HepG2 (cell line): ENCODE data around the gene PSORS1C2. TPM values are rescaled to one million over a fixed set of nuclear protein-coding genes. Genes with fewer than 3 reads are reported as not detected.

Experiments used
- CAMTA2 ChIP-seq: sonication (generic); formaldehyde crosslinking; IDR thresholded peaks from 2 replicates; pipeline ENCODE4 v1.4.0; 2020; ENCODE audit warnings: mild to moderate bottlenecking, missing genetic modification reagents, borderline replicate concordance
- CBX2 ChIP-seq, 2 experiments: fragments of 200-600 bp in 1 of 2; sonication (generic); formaldehyde crosslinking in 1 of 2; IDR thresholded peaks; 2 replicates each; pipeline versions ENCODE4 v1.7.0 to v1.8.1; 2018 to 2022; ENCODE audit warnings: low read depth in 2 of 2, low read length in 1 of 2, mild to moderate bottlenecking in 1 of 2, missing genetic modification reagents in 1 of 2
- CCAR2 ChIP-seq: fragments of 200-400 bp; formaldehyde crosslinking; optimal IDR thresholded peaks from 2 replicates; pipeline ENCODE3; 2018; ENCODE audit warnings: low read depth, mild to moderate bottlenecking, low read length, moderate library complexity
- CCDC6 ChIP-seq: sonication (generic); formaldehyde crosslinking; IDR thresholded peaks from 2 replicates; pipeline ENCODE4 v1.8.1; 2022; ENCODE audit warnings: mild to moderate bottlenecking, missing genetic modification reagents, moderate library complexity
- FOXP1 ChIP-seq, 2 experiments: fragments of 450-650 bp in 1 of 2; IDR thresholded peaks; 2 replicates each; pipeline ENCODE4 v1.6.1; 2017 to 2018; ENCODE audit warnings: antibody characterized with exemption in 1 of 2
- HOXA5 ChIP-seq: sonication (generic); formaldehyde crosslinking; IDR thresholded peaks from 2 replicates; pipeline ENCODE4 v1.4.0; 2020; ENCODE audit warnings: missing genetic modification reagents
- KMT2B ChIP-seq: IDR thresholded peaks from 2 replicates; pipeline ENCODE4 v1.6.1; 2016; ENCODE audit warnings: missing genetic modification reagents, missing compliant biosample characterization
- MAX ChIP-seq: IDR thresholded peaks from 2 replicates; pipeline ENCODE4 v1.6.1; 2012; ENCODE audit warnings: inconsistent platforms
- MLLT10 ChIP-seq: sonication (generic); formaldehyde crosslinking; IDR thresholded peaks from 2 replicates; pipeline ENCODE4 v1.4.0; 2020; ENCODE audit warnings: missing genetic modification reagents
- NFKBIZ ChIP-seq: IDR thresholded peaks from 2 replicates; pipeline ENCODE4 v1.6.1; 2018; ENCODE audit warnings: missing genetic modification reagents, missing compliant biosample characterization
- RARA ChIP-seq: IDR thresholded peaks from 2 replicates; pipeline ENCODE4 v1.6.1; 2016; ENCODE audit warnings: missing genetic modification reagents, missing compliant biosample characterization
- SETDB1 ChIP-seq: sonication (generic); formaldehyde crosslinking; IDR thresholded peaks from 2 replicates; pipeline ENCODE4 v1.5.1; 2020; ENCODE audit warnings: missing genetic modification reagents, mild to moderate bottlenecking, borderline replicate concordance
- TCF7L2 ChIP-seq: IDR thresholded peaks from 2 replicates; pipeline ENCODE4 v1.6.1; 2011; ENCODE audit warnings: mild to moderate bottlenecking, low read depth, low read length, moderate library complexity
- ZNF3 ChIP-seq: IDR thresholded peaks from 2 replicates; pipeline ENCODE4 v1.7.0; 2017; ENCODE audit warnings: inconsistent platforms
- ZNF33B ChIP-seq: sonication (generic); formaldehyde crosslinking; IDR thresholded peaks from 2 replicates; pipeline ENCODE4 v1.5.1; 2020; ENCODE audit warnings: mild to moderate bottlenecking, missing genetic modification reagents
- ZNF496 ChIP-seq: sonication (generic); formaldehyde crosslinking; IDR thresholded peaks from 2 replicates; pipeline ENCODE4 v1.8.1; 2023; ENCODE audit warnings: mild to moderate bottlenecking, moderate library complexity, missing genetic modification reagents; ENCODE audit not compliant: insufficient replicate concordance
- ZNF530 ChIP-seq: sonication (generic); formaldehyde crosslinking; IDR thresholded peaks from 2 replicates; pipeline ENCODE4 v1.5.0; 2020; ENCODE audit warnings: low read depth, mild to moderate bottlenecking, missing genetic modification reagents
- ZNF672 ChIP-seq: sonication (generic); formaldehyde crosslinking; IDR thresholded peaks from 2 replicates; pipeline ENCODE4 v1.8.1; 2022; ENCODE audit warnings: missing genetic modification reagents
- ZNF761 ChIP-seq: sonication (generic); formaldehyde crosslinking; conservative IDR thresholded peaks from 2 replicates; pipeline ENCODE4 v1.4.0; 2020; ENCODE audit warnings: mild to moderate bottlenecking, missing genetic modification reagents
- ZNF83 ChIP-seq: sonication (generic); formaldehyde crosslinking; IDR thresholded peaks from 2 replicates; pipeline ENCODE4 v1.4.0; 2020; ENCODE audit warnings: missing genetic modification reagents, mild to moderate bottlenecking, borderline replicate concordance
- ZSCAN29 ChIP-seq: sonication (generic); formaldehyde crosslinking; conservative IDR thresholded peaks from 2 replicates; pipeline ENCODE4 v1.4.0; 2020; ENCODE audit warnings: mild to moderate bottlenecking, missing genetic modification reagents
- ZXDC ChIP-seq: sonication (generic); formaldehyde crosslinking; IDR thresholded peaks from 2 replicates; pipeline ENCODE4 v1.5.0; 2020; ENCODE audit warnings: mild to moderate bottlenecking, missing genetic modification reagents
- polyA plus RNA-seq, 8 experiments: library from polyadenylated mRNA; depleted of rRNA in 3 of 8; stranded (reverse) in 7 of 8; unstranded in 1 of 8; fragments of >200 nt; fragmentation: Illumina TruSeq in 4 of 8; extraction: Trizol in 4 of 8; gene quantifications; 2 replicates each; pipeline versions ENCODE4 v1.2.1 to v1.2.3, GENCODE V29; 2011 to 2016; ENCODE audit warnings: low read depth in 4 of 8, missing spikeins in 1 of 8, mixed read lengths in 1 of 8; ENCODE audit not compliant: insufficient read depth in 1 of 8
- total RNA-seq, 5 experiments: library from RNA; depleted of rRNA; stranded (reverse); fragments of >200 nt; fragmentation: Illumina TruSeq; extraction: Trizol; gene quantifications; 2 replicates each; pipeline ENCODE4 v1.2.3, GENCODE V29; 2016; ENCODE audit warnings: low read depth in 1 of 5
- TF ChIP-seq, protein P1 (sequence below): IDR thresholded peaks from 2 replicates; pipeline ENCODE4 v1.4.0; 2020; ENCODE audit warnings: mild to moderate bottlenecking, missing genetic modification reagents

The PSORS1C2 gene
- total and polyA plus RNA-seq, 2 of the 13 experiments (the other 11 are each of a cell fraction or from before 2014, with no cell fraction given), result not detected

- TF ChIP-seq CBX2 (IDR thresholded peaks at IDR 0.05; ENCODE audit: low read depth, low read length), result no peak
- TF ChIP-seq CBX2 (CRISPR knock-in tag; IDR thresholded peaks at IDR 0.05; ENCODE audit: low read depth), result no peak
- peak; percentile 53; the same call in 1 of the 2 replicates for TF ChIP-seq MAX
- peak; percentile 42; the same call in 1 of the 2 replicates for TF ChIP-seq ZNF761
- TF ChIP-seq MLLT10 (CRISPR knock-in tag), result no peak
- no peak for TF ChIP-seq ZNF83 (CRISPR knock-in tag)
- no peak for TF ChIP-seq CCAR2
- no peak; the same call in 1 of the 2 replicates for TF ChIP-seq HOXA5
- TF ChIP-seq ZNF496 (CRISPR knock-in tag), result no peak
- TF ChIP-seq ZSCAN29 (CRISPR knock-in tag), result peak; percentile 71; the same call in 1 of the 2 replicates
- no peak for TF ChIP-seq CAMTA2 (CRISPR knock-in tag)
- TF ChIP-seq ZNF530 (CRISPR knock-in tag), result no peak
- TF ChIP-seq, protein P1, sequence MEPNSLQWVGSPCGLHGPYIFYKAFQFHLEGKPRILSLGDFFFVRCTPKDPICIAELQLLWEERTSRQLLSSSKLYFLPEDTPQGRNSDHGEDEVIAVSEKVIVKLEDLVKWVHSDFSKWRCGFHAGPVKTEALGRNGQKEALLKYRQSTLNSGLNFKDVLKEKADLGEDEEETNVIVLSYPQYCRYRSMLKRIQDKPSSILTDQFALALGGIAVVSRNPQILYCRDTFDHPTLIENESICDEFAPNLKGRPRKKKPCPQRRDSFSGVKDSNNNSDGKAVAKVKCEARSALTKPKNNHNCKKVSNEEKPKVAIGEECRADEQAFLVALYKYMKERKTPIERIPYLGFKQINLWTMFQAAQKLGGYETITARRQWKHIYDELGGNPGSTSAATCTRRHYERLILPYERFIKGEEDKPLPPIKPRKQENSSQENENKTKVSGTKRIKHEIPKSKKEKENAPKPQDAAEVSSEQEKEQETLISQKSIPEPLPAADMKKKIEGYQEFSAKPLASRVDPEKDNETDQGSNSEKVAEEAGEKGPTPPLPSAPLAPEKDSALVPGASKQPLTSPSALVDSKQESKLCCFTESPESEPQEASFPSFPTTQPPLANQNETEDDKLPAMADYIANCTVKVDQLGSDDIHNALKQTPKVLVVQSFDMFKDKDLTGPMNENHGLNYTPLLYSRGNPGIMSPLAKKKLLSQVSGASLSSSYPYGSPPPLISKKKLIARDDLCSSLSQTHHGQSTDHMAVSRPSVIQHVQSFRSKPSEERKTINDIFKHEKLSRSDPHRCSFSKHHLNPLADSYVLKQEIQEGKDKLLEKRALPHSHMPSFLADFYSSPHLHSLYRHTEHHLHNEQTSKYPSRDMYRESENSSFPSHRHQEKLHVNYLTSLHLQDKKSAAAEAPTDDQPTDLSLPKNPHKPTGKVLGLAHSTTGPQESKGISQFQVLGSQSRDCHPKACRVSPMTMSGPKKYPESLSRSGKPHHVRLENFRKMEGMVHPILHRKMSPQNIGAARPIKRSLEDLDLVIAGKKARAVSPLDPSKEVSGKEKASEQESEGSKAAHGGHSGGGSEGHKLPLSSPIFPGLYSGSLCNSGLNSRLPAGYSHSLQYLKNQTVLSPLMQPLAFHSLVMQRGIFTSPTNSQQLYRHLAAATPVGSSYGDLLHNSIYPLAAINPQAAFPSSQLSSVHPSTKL (CRISPR knock-in tag), result peak; percentile 79
- TF ChIP-seq ZNF3, result peak; percentile 56; the same call in 1 of the 2 replicates
- TF ChIP-seq CCDC6 (CRISPR knock-in tag), result 0 out of 2 replicates have a peak, but pooled peaks have one; percentile 57
- TF ChIP-seq ZNF33B (CRISPR knock-in tag), result peak; percentile 51; the same call in 1 of the 2 replicates
- no peak for TF ChIP-seq ZNF672
- TF ChIP-seq ZXDC (CRISPR knock-in tag), result no peak
- TF ChIP-seq NFKBIZ (CRISPR knock-in tag), result no peak
- no peak for TF ChIP-seq TCF7L2
- peak; percentile 80 for TF ChIP-seq KMT2B
- TF ChIP-seq RARA (CRISPR knock-in tag), result peak; percentile 35; the same call in 1 of the 2 replicates
- no peak for TF ChIP-seq FOXP1 (IDR thresholded peaks at IDR 0.05)
- no peak for TF ChIP-seq FOXP1 (CRISPR knock-in tag; IDR thresholded peaks at IDR 0.05)
- TF ChIP-seq SETDB1 (CRISPR knock-in tag), result no peak
Observed at GRCh38 chr6:31186052-31186734, 47.3 kb upstream of the PSORS1C2 start (continued).
